Fibroblast of skin of scalp (primary cell): Measurements from ENCODE around the gene SMIM28.

Experiments used
- DNase-seq: peaks from one replicate; pipeline ENCODE4 v3.0.0-alpha.2; 2013

The SMIM28 gene

DNA sequence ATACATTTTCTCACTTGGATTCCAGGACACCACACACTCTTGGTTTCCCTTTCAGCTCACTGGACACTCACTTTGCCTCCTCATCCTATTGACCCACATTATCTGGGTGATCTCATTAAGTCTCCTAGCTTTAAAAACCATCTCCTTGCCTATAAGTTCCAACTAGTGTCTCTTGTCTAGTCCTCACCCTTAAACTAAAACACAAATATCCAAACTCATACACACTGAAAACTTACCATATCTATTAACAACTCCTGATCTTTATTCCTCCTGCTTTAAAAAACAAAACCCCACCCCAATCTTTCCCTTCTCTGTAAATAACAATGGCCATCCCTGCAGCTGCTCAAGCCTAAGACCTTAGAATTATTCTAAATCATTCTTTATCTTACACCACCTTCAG, 3.5 kb upstream of the SMIM28 start:
- no peak for DNase-seq

DNA sequence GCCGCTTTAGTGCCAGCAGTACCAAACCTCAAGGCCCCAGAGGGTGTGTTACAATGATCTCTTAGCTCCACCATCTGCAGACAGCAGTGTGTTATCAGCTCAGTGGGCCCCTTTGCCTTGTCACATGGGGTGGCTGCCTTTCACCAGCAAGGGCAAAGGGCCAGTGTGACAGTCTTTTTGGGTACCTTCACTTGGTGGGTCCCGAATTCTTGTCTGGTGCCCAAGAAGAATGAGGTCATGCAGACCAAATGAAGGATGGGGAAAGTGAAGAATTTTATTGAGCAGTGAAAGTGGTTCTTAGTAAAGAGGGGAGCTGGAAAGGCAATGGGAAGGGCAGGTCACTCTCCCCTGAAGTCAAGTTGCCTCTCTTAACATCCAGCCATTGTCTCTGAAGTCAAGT, 2.9 kb upstream of the SMIM28 start:
- DNase-seq: no peak

DNA sequence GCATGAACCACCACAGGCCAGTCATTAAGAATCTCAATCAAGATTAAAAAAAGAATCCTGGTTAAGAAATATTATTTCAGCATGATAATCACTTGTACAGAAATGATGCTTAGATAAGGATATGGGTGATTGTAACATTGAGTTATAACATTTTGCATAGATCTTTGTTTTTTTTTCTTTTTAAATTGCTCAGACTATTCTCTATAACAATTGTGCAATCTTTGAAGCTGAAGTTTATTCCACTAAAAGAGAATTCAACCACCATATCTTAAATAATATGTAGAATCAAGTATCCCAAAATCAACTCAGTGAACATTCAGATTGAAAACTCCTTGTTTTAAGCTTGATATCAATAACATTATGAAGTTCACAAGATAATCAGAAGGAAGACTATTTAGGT, 663 bp upstream of the SMIM28 start:
- DNase-seq: no peak

DNA sequence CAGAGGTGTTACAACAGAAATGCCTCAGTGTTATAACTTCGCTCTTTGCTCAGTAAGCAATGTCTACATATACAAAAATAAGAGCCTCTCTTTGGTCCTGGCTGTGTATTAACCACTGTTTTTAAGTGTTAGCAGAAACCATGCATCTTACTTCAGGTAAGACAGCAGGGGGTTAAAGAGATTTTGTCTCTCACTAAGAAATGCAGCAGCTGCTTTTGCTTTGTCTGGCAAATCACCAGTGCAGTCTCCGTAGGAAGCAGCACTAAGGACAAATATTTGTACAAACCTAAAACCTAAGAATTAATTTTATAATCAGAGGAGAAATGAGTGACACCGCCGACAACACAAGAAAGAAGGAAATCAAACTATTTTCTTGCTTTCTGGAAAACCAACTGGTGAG, 758 bp downstream of the SMIM28 start:
- no peak for DNase-seq

DNA sequence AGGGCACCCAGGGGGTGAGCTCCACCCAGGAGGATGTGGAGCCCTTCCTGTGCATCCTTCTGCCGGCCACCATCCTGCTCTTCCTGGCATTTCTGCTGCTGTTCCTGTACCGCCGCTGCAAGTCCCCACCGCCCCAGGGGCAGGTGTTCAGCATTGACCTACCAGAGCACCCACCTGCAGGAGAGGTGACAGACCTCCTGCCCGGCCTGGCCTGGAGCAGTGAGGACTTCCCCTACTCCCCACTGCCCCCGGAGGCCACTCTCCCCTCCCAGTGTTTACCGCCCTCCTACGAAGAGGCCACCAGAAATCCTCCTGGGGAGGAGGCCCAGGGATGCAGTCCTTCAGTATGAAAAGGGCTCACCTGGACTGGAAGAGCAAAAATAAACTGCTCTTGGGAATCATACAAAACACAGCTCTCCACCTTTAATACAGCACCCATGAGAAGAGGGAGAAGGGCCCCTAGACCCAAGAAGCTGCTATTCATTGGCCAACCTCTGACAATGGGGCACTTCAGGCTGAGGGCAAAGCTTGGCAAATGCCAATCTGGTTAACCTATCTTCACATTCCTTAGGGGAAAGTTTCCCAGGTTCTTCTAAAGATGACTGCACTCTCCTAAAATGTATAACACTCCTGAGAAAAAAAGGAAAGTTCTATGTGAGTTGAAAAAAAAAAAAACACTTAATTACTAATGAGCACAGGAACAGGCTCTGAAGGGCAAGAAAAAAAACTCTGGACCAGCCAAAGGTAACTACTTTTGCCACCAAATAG, 5.0 kb downstream of the SMIM28 start:
- no peak for DNase-seq

DNA sequence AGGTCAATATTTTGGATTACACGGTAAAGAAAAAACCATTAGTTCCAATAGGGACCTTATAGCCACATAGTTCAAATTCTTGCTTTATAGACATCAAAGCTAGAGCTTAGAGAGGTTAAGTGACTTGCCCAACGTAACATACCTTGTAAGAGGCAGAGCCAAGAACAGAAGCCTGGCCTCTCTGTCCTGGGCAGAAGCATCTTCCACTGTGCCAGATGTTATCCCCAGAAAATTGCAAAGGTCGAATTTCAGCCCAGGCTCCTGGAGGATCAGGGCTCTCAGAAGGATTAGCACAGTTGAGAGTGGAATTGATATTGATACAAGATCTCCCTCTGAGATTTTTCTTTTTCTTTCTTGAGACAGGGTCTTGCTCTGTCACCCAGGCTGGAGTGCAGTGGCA, 6.1 kb downstream of the SMIM28 start:
- no peak for DNase-seq

DNA sequence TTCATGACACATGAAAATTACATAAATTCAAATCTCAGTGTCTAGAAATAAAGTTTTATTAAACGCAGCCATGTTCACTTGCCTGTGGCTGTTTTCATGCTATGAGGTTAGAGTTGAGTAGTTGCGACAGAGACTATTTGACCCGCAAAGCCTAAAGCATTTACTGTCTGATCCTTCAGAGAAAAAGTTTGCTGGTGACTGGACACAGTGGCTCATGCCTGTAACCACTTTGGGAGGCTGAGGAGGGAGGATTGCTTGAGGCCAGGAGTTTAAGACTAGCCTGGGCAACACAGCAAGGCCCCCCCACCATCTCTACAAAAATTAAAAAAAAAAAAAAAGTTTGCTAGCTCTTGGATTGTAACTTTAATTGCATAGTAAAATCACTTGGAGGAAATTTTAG, 9.2 kb downstream of the SMIM28 start:
- DNase-seq: no peak

DNA sequence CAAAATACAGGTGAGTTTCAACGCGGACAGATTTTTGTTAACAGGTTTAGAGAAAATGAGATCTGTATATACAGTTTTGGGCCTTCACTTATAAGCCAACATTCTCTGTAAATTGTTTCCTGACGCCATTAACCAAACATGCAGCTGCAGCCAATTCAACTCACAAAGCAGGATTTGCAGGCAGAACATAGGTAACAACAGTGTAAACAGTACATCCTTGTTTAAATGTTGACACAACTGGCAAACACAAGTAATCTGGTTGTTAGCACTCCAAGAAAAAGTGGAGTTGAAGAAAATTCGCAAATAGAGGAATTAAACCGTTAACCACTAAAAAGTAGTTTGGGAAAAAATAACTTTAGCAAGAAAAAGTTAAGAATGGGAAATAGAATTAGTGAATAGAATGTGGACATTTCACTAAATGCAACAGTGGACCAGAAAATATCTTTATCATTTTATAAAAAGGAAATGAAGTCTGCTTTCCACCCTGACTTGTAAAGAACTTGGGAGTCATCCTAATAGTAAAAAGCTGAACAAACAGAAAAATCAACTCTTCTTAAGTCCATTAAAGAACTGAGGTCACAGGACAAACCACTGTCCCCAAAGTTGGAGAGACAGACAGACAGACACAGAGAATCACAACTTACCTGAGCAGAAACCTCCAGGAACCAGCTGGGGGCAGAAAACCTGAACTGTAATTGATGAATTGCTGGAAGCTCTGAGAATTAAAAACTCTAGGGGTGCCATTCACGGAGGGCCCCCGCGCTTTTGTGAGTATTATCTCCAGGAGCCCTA, 10.1 kb downstream of the SMIM28 start:
- no peak for DNase-seq

DNA sequence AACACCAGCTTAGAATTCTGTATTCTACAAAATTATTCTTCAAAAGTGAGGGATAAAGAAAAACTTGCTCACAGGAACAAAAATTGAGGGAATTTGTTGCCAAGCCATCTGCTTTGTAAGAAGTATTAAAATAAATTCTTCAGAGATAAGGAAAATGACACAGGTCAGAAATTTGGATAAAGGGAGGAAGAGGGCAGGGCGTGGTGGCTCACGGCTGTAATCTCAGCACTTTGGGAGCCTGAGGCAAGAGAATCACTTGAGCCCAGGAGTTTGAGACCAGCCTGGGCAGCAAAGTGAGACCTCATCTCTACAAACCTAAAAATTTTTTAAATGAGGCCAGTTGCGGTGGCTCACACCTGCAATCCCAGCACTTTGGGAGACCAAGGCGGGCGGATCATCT, 11.8 kb downstream of the SMIM28 start:
- DNase-seq: no peak

DNA sequence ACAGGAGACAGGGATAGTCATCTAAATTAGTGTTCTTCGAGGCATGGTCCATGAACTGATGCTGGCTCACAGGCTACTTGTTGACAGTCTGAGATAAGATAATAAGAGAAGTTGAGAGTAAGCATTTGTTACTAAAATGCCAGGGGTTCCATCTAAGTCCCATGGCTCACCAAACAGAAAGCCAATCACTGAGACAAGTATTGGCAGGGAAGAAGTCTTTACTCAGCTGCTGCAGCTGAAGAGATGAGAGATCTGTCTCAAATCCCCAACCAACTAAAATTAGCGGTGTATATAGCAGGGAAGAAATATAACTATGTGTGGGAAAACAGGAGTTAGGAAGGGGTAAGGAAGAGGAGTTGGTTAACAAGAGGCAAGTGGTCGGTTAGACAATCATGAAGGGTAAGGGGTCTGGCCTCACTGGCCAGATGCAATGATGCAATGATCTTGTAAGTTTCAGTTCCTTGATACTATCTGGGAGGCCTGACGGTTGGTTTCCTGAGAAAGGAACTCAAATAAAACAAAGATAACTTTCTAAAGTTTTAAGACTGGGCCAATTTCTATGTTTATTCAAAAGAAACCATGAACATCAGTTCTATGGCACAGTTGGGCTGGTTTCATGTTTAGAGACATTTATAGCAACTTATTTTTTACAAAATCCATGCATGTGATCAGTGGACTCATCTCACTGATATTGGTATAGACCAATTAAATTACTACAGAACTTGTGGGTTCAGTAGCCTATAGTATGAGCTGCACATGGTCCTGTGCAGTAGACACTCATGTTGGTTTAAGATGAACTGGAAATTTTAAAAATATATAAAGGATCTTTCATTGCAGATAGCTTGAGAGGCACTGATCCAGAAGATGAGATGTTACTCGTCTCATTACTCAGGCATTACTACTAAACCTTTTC, 16.4 kb downstream of the SMIM28 start:
- no peak for DNase-seq

DNA sequence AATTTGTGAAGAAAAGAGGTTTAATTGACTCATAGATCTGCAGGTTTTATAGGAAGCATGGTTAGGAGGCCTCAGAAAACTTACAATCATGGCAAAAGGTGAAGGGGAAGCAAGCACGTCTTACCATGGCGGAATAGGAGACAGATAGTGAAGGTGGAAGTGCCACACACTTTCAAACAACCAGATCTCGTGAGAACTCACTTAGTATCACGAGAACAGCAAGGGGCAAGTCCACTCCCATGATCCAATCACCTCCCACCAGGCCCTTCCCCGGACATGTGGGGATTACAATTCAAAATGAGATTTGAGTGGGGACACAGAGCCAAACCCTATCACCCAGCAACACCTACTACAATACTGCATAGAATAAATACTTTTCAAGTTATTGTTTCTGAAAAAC, 19.0 kb downstream of the SMIM28 start:
- no peak for DNase-seq

DNA sequence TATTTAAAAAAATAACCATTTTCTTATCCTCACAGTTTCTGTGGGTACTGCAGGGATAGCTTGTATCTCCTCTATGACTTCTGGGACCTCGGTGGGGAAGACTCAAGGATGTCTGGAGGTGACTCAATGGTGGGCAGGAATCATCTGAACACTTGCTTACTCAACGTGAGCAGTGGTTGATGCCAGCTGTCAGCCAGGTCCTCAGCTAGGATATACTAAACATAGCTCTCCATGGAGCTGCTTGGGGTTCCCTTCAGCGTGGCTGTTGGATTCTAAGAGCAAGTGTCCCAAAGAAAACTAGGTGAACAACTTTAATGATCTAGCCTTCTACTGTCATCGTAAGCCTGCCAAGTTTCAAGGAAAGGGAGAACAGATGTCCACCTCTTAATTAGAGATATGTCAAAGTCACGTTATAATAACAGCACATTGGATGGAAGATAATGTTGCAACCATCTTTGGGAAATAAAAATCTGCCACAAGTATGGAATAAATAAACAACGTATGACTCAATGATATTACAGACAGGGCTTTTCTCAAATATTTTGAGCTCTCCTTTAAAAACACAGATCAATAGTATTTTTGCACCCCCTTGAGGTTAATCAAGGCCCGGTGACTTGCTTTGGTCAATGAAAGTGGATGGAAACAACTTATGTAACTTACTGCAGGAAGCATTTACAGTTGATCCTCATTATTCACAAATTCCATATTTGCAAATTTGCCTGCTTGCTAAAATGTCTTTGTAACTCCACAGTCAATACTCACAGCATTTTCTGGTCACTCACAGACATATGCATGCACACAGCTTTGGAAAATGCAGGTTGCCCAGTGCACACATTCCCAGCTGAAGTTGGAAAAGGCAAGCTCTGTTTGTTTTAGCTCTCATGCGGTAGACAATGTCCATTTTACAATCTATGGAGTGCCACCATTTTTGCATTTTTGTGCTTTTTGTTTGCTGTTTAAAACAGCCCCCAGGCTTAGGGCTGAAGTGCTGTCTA, 19.7 kb downstream of the SMIM28 start:
- no peak for DNase-seq

DNA sequence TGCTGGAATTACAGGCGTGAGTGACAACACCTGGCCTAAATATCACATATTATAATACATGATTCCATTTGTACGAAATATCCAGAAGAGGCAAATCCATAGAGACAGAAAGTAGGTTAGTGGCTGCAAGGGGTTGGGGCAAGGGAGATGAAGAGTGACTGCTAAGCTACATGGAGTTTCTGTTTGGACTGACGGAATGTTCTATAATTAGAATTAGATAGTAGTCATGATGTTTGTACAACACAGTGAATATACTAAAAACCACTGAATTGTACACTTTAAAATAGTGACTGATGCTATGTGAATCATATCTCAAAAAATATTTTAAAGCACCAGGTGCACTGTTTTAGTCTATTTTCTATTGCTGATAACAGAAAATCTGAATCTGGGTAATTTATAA, 22.6 kb downstream of the SMIM28 start:
- DNase-seq: no peak

DNA sequence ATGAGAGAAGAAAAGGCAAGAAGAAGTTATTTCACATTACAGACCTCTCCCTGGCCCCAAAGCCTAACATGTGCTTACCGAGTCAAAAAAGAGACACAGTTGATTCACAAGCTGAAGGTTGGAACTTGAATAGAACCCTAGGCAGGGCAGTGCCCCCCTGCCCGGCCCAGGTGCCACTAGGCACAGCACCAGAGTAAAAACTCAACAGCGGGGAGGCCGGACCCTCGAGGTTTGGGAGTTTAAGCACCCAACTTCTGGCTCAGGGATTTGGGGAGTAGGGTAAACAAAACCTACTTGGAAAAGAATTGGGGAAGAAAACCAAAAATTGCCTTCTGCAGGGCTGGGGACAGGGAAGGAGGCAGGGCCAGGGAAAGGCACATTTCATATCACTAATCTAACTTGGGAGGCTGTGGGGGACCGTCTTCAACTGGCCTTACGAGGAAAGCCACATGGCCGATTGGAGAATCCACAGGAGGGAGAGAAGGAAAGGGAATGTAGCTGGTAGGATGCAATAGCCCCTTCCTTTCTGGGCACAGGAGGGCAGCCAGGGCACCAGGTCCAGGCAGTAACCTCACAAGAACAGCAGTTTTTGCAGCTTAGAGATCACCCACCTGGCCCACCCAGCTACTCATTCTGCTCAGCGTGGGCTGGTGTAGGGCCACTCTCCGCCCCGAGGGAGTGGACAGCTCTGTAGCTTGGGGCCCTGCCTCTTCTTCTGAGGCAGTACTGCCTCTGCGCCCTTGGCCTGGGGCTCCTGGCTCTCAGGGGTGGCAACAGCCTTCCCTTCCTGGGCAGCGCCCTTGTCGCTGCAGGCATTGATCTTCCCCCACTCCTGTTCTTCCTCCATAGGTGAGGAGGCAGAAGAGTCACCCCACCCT, 24.5 kb downstream of the SMIM28 start:
- DNase-seq: no peak

DNA sequence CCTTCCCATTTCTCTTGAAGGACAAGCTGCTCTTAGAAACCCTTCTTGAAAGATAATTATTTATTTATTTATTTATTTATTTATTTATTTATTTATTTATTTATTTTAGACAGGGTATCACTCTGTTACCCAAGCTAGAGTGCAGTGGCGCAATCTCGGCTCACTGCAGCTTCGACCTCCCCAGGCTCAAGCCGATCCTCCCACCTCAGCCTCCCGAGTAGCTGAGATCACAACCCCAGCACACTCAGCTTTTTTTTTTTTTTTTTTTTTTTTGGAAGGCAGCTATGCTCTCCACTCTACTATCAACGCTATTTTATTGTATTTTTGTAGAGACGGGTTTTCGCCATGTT, 25.1 kb downstream of the SMIM28 start:
- DNase-seq: no peak

DNA sequence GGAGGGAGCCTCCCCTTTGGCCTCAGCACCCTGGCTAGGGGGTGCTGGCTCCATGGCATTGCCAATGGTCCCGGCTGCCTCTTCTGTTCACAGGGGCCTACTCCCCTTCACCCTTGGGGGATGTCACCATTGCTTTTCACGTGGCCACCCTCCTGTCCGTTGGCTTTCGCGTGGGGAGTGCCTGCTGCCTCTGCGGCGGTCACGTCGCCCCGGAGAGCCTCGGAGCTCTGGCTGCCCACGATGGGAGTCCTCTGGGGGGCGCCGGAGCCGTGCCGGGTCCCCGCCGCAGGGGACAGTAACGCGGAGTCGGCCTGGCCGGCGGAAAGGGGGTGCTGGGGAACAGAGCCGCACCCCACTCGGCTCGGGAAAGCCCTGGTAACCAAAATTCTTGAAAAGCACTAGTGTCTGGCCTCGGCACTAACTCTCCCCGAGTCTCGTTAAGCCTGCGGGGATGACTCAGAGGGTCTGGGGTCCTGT, 25.7 kb downstream of the SMIM28 start:
- peak; percentile 25 for DNase-seq

DNA sequence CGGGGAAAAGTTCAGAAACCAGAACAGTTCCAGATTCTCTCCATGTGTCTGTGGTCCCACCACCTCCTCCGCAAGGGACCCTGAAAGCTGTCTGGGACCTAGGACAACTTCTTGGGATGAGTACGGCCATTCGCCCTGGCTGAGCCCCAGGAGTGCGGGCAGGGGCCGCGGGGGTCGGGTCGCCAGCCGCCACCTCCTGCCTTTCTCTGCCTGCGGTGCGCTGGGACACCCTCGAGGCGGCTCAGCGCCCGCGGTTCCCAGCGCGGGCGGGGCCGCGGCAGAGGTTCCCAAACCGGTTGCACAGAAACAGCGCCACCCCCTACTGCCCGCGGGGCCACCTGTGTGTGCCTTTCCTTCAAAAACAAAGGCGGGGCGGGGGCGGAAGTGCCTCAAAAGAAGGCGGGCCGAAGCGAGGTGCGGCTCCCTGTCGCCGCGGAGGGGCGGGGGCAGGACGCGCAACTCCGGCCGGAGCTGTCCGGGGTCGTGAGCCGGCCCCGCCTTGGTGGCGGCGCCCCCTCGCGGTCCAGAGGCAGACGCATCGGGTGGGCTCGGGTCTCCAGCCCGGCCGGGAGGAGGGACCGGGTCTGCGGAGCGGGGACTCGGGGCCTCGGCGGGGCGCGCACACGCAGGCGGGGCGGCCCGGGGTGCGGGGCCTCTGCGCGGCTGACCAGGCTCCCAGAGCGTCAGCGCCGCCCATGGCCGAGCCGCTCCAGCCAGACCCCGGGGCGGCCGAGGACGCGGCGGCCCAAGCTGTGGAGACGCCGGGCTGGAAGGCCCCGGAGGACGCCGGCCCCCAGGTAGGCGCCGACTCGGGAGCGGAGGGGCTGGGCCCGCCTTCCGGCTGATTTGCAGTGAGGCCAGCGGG, 26.3 kb downstream of the SMIM28 start, which contains the start of gene HEBP2:
Gene HEBP2, plus strand, starts transcription at position 423 of the 865 bp plus-strand sequence. Its CDS starts 273 bp downstream, at position 696.
- DNase-seq: peak; percentile 78

DNA sequence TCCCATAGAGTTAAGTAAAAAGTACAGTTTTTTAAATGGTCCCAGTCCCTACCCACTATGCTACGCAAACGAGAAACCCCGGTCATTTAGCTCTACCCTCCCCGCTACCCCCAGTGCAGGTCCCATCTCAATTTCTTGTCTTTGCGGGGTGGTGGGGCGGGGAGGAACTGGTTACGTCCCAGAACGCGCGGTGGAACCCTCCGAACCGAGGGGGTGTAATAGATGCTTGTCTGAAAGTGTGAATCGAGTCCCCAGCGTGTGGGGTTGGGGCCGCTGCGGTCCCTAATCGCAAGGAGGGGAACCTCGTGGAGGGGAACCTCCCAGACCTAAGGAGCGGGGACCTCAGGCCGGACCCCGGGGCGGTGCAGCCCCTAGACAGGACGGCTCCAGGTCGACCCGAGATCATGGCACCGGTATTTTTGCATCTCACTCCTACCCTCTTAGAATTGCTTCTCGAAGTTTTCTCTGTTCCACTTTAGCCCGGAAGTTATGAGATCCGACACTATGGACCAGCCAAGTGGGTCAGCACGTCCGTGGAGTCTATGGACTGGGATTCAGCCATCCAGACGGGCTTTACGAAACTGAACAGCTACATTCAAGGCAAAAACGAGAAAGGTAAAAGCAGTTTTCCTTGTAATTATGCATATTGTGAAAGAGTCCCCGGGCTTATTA, 27.1 kb downstream of the SMIM28 start:
- no peak for DNase-seq

DNA sequence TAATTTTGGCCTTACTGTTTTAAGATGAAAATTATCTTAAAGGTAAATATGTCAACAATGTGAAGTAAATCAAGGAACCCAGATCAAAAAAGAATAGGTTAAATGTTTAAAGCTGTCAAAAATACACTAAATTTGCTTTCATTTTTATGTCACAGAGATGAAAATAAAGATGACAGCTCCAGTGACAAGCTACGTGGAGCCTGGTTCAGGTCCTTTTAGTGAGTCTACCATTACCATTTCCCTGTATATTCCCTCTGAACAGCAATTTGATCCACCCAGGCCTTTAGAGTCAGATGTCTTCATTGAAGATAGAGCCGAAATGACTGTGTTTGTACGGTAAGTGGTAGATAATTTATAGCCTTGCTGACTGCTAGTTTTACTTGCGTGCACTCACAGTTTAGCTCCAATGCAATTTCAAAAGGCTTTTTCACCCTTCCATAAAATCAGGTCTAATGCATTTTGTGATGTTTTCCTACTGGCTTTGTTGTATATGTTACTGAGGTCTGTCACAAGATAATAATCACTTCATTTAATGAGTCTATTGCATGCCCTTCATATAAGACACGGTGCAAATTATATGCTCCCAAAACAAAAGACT, 28.2 kb downstream of the SMIM28 start:
- no peak for DNase-seq
